IPS-20b (cell line): ENCODE results near the gene RELN.

Experiments
- H3K27ac ChIP-seq: one replicate; pipeline ENCODE4 v1.5.1; 2013; ENCODE audit warnings: low read length
- H3K27me3 ChIP-seq: 2 replicates; pipeline ENCODE4 v1.6.1; 2013; ENCODE audit warnings: mild to moderate bottlenecking, low read length, inconsistent platforms; ENCODE audit not compliant: insufficient read depth
- H3K36me3 ChIP-seq: 2 replicates; pipeline ENCODE4 v1.6.1; 2013; ENCODE audit warnings: low read depth, mild to moderate bottlenecking, inconsistent platforms, low read length, moderate library complexity; ENCODE audit not compliant: insufficient read depth
- H3K4me1 ChIP-seq: 2 replicates; pipeline ENCODE4 v1.6.1; 2013; ENCODE audit warnings: mild to moderate bottlenecking, control low read depth, inconsistent platforms, low read length, moderate library complexity; ENCODE audit not compliant: insufficient read depth
- H3K4me3 ChIP-seq: 2 replicates; pipeline ENCODE4 v1.5.1; 2013; ENCODE audit warnings: mild to moderate bottlenecking, low read length, inconsistent platforms
- H3K9ac ChIP-seq: 2 replicates; pipeline ENCODE4 v1.6.1; 2013; ENCODE audit warnings: low read depth, mild to moderate bottlenecking, inconsistent platforms, low read length, moderate library complexity
- H3K9me3 ChIP-seq: 2 replicates; pipeline ENCODE4 v1.6.1; 2013; ENCODE audit warnings: mild to moderate bottlenecking, low read depth, low read length, inconsistent platforms; ENCODE audit not compliant: insufficient read depth

The RELN gene

DNA sequence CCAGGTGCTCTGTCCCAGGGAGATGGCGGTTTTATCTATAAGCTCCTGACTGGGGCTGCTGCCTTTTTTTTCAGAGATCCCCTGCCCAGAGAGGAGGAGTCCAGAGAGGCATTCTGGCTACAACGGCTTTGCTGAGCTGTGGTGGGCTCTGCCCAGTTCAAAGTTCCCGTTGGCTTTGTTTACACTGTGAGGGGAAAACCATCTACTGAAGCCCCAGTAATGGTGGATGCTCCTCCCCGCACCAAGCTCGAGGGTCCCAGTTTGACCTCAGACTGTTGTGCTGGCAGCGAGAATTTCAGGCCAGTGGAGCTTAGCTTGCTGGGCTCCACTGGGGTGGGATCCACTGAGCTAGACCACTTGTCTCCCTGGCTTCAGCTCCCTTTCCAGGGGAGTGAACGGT lies 527.1 kb downstream of the RELN start:
- Histone ChIP-seq H3K4me1 (no peaks in the 10 kb centered on the region), H3K9me3 (no peaks in the 10 kb centered on the region), H3K9ac (no peak overlapping the region), H3K4me3 (no peak overlapping the region), H3K27ac (no peak overlapping the region), H3K27me3 (no peaks in the 10 kb centered on the region; the same call in 1 of the 2 replicates), H3K36me3 (no peaks in the 10 kb centered on the region)

DNA sequence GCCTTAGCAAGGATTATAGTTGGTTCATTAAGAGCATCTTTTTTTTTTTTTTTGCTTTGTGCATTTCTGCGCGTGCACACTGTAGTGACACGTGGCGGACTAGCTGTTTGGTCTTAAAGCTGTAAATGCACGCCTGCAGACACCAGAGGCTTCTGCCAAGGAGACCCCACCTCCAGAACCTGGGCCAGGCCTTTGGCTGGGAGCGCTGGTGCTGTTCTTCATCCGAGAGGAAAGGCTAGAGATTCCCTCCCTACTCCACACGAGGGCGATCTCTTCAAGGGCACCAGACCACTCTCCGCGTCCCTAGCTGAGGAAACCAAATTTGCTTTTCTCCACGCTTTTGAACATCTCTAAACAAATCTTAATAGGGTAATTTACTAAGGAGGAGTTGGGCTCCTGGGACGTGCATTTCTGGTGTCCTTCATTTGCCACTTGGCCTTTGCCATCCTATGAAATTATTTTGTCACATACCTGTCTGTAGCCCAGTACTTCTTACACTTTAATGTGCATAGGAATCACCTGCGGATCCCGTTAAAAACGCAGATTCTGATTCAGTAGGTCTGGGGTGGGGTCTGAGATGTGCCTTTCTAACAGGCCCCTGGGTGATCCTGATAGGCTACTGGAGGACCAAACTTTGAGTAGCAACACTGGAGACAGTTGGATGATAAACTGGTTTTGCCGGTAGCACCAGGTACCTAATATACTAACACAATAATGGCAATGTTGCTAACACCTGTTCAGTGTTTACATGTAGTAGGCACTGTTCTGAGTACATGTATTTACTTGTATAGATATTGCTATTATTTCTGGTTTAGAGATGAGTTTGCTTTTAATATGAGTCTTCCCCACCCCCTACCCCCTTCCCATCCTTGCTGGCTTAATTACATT lies 542.1 kb downstream of the RELN start:
- Histone ChIP-seq H3K4me3 (no peak overlapping the region), H3K4me1 (peaks cover 5% of the 10 kb centered on the region; the same call in 1 of the 2 replicates)

DNA sequence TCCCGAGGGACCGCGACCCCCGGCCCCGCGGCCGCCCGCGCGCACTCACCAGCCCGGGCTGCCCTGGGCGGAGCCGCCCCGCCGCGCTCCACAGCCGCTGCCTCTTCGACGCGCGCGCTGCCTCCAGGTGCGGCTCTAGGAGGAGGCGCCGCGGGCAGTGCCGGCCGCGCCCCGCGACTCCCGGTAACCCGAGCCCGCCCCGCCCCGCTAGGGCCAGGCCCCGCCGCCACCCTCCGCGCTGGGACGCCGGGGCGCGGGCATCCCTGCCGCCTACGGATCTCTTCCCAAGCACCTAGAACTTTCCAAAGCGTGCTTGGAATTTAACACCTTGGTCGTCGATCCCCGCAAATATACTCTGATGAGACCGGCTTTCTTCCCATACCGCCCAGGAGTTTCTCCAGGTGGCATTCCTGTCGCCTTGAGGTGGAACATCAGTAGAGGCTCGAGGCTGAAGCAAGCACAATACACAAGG lies 543.4 kb downstream of the RELN start, which contains the start of gene SLC26A5:
TSS of gene SLC26A5 (minus strand) at position 159 of the 472 bp plus-strand sequence. CDS start 24,693 bp downstream, outside the sequence.
- Histone ChIP-seq H3K4me3 (peak within 1 kb of the TSS; percentile 61), H3K27me3 (peaks cover 61% of the 10 kb centered on the region), H3K9me3 (no peaks in the 10 kb centered on the region), H3K27ac (no peak within 1 kb of the TSS), H3K36me3 (no peaks in the 10 kb centered on the region), H3K4me1 (peaks cover 5% of the 10 kb centered on the region; the same call in 1 of the 2 replicates), H3K9ac (no peak within 1 kb of the TSS)

More for the DNA sequence above, 542.1 kb downstream of the RELN start:
- Histone ChIP-seq H3K27me3 (peaks cover 60% of the 10 kb centered on the region), H3K36me3 (no peaks in the 10 kb centered on the region), H3K9me3 (no peaks in the 10 kb centered on the region), H3K27ac (no peak overlapping the region), H3K9ac (no peak overlapping the region)

DNA sequence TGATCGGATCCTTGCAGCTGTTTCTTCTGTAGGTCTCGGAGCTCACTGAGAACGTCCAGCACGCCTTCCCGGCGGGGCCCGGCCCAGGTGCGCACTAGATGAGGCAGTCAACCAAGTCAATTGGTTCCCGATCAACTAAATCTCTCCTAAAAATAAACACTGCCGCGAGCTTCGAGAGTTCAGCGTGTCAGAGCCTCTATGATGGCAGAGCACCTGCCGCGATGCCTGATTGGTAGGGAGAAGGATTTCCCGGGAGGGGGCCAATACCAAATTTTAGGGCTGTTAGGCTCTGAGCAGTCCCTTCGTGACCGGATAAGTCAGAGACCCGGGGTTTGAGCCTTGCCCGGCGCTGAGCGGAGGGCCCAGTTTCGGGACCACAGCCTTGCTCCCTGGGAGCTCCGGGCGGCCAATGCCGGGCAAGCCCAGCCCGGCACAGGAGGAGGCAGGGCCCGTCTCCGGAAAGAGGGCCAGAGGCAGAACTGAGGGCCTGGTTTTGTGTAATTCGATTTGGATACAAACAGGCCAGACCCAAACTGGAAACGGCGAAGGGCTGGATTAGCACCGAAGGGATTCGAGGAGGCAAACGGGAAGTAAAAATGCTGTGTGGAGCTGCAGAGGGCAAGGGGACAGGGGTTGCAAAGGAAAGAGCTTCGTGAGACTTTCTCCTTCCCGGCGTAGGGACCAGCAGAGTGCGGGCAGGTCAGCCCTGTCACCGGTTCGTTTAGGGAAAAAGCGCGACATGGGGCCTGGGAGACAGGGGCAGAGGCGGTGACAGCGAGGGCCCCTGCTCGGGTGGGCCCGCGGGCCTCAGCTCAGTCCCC lies 544.0 kb downstream of the RELN start:
- Histone ChIP-seq H3K4me1 (peaks cover 5% of the 10 kb centered on the region; the same call in 1 of the 2 replicates), H3K9ac (no peak overlapping the region), H3K36me3 (no peaks in the 10 kb centered on the region), H3K27me3 (peaks cover 61% of the 10 kb centered on the region), H3K9me3 (no peaks in the 10 kb centered on the region), H3K27ac (no peak overlapping the region), H3K4me3 (peak overlapping the region; percentile 61)

DNA sequence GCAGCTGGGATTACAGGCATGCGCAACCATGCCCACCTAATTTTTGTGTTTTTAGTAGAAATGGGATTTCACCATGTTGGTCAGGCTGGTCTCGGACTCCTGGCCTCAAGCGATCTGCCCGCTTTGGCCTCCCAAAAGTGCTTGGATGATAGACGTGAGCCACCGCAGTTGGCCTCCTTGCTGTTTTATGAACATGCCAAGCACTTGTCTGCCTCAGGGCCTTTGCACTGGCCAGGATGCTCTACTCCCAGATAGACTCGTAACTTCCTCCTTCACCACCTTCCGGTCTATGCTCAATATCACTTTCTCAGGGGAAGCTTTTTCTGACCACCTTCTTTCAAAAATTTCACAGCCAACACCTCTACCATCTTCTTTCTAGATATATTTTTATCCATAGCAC lies 549.8 kb downstream of the RELN start:
- no peak overlapping the region for H3K4me3 ChIP-seq
- no peaks in the 10 kb centered on the region for H3K9me3 ChIP-seq
- H3K4me1 ChIP-seq = peaks cover under 1% of the 10 kb centered on the region; the same call in 1 of the 2 replicates
- H3K27me3 ChIP-seq = peaks cover 30% of the 10 kb centered on the region
- no peak overlapping the region for H3K27ac ChIP-seq
- no peak overlapping the region for H3K9ac ChIP-seq
- no peaks in the 10 kb centered on the region for H3K36me3 ChIP-seq

DNA sequence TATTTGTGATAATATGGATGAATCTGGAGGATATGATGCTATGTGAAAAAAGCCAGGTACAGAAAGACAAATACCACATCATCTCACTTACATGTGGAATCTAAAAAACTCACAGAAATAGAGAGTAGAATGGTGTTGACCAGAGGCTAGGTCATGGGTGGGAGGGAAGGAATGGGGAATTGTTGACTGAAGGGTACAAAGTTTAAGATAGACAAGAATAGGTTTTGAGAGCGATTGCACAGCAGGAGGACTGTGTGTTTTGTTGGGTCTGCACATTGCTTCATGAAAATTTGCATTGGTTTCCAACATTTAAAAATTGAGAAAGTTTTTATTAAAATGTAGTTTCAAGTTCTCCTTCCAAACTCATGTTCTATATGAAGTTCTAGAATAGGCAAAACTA lies 551.8 kb downstream of the RELN start:
- Histone ChIP-seq H3K9ac (no peak overlapping the region), H3K27ac (no peak overlapping the region), H3K9me3 (no peaks in the 10 kb centered on the region), H3K4me3 (no peak overlapping the region), H3K27me3 (peaks cover 10% of the 10 kb centered on the region), H3K4me1 (no peaks in the 10 kb centered on the region), H3K36me3 (no peaks in the 10 kb centered on the region)

DNA sequence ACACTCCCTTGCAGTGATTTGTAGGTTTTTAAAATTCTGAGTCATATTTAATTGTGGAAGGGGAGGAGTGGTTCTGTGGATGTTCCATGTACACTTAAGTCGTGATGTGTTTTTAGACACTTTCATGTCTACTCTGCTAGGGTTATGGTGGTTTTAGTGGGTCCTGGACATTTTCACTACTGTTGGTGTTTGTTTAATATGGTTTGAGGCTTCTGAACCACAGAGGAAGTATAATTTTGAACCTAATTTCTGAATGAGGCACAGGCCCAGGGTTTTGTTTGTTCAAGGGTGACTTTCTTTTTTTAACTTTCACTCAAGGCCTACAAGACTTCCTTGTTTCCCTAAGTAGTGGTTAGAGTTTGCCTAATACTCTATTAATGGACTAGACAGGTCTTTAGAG lies 556.7 kb downstream of the RELN start:
- H3K4me3 ChIP-seq = no peak overlapping the region
- no peak overlapping the region for H3K27ac ChIP-seq
- H3K27me3 ChIP-seq = 0 out of 2 replicates have a peak, but pooled peaks cover 6% of the 10 kb centered on the region
- H3K9me3 ChIP-seq = no peaks in the 10 kb centered on the region
- H3K36me3 ChIP-seq = no peaks in the 10 kb centered on the region
- H3K9ac ChIP-seq = no peak overlapping the region
- H3K4me1 ChIP-seq = no peaks in the 10 kb centered on the region

DNA sequence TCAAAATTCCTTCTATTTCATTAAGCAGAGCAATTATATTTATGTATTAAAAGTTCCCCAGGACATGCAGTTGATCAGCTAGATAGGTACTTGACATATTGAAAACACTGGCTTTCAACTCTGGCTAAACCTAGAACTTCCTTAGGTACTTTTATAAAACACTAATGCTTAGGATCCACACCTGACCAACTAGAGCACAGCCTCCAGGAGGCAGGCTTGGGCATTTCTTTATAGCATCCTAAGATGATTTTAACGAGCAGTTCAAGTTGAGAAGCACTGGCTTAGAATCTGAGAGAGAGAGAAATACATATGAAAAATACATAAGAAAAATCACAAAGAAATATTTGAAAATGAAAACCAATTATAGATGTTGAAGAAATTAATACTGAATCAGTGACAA lies 564.3 kb downstream of the RELN start:
- Histone ChIP-seq H3K4me3 (no peak overlapping the region), H3K9me3 (no peaks in the 10 kb centered on the region), H3K27ac (no peak overlapping the region), H3K27me3 (no peaks in the 10 kb centered on the region), H3K9ac (no peak overlapping the region), H3K36me3 (no peaks in the 10 kb centered on the region), H3K4me1 (no peaks in the 10 kb centered on the region)

DNA sequence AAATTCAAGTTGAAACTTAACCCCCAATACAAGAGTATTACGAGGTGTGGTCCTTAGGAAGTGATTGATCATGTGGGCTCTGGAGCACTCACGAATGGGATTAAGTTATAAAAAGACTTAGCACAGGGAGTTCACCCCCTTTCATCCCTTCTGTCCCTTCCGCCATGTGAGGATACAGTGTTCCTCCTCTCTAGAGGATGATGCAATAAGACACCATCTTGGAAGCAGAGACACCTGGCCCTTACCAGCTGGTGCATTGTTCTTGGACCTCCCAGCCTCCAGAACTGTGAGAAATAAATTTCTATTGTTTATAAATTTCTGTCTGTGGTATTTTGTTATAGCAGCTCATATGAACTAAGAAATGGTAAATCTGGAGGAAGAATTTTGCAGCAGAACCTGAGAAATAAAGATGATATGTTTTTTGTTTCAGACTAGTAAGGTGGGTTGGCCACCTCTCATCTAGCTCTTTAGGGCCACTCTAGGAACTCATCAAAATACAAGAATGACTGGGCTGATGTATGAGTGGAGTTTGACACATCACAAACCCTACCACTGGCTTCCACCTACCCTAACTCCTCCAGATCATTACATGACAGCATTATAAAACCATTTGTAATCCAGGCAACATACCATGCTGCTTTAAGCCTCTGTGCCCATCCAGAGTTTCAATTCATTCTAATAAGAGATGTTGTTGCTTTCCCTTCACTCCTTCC lies 565.8 kb downstream of the RELN start:
- H3K36me3 ChIP-seq = no peaks in the 10 kb centered on the region
- H3K9ac ChIP-seq = no peak overlapping the region
- H3K27ac ChIP-seq = no peak overlapping the region
- no peaks in the 10 kb centered on the region for H3K9me3 ChIP-seq
- H3K4me3 ChIP-seq = no peak overlapping the region
- H3K4me1 ChIP-seq = no peaks in the 10 kb centered on the region
- H3K27me3 ChIP-seq = no peaks in the 10 kb centered on the region
